HG02610 (cell line): ENCODE data around the gene ZNF813.

Experiments
- ATAC-seq: cut with Tn5 transposase; IDR thresholded peaks from one replicate; pipeline ENCODE4 v1.9.1; 2021; ENCODE audit warnings: mild to moderate bottlenecking, moderate library complexity; ENCODE audit not compliant: unreplicated experiment

ZNF813 gene

DNA sequence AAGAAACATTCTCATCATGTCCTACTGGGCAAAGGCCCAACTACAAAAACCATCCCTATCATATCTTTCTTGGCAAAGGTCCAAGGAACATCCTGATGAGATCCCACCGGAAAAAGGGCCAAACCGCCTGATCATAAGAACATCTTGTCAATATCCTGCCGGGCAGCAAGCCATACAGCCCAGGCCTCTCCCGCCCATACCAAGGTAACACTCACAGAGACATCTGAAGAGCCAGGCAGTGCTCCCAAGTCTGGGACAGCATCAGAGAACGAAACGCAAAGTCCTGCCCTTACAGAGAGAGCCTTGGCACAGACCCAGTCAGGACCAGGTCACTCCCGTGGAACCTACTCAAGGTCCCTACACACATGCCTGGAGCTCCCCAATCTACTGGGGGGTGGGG is 51.9 kb downstream of the ZNF813 start:
- ATAC-seq: no peak

DNA sequence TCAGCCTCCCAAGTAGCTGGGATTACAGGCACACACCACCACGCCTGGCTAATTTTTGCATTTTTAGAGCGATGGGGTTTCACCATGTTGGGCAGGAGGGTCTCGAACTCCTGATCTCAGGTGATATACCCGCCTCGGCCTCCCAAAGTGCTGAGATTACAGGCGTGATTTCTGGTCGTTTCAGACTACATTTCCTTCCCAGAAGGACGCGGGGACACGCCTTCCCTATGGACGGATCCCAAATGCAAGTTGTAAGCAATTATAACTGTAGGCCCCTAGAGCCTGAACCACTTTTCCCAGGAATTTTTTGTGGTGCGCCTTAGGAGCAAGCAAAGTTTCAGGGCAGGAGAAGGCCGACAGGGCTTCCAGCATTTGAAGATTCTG is 52.6 kb downstream of the ZNF813 start:
- no peak for ATAC-seq

DNA sequence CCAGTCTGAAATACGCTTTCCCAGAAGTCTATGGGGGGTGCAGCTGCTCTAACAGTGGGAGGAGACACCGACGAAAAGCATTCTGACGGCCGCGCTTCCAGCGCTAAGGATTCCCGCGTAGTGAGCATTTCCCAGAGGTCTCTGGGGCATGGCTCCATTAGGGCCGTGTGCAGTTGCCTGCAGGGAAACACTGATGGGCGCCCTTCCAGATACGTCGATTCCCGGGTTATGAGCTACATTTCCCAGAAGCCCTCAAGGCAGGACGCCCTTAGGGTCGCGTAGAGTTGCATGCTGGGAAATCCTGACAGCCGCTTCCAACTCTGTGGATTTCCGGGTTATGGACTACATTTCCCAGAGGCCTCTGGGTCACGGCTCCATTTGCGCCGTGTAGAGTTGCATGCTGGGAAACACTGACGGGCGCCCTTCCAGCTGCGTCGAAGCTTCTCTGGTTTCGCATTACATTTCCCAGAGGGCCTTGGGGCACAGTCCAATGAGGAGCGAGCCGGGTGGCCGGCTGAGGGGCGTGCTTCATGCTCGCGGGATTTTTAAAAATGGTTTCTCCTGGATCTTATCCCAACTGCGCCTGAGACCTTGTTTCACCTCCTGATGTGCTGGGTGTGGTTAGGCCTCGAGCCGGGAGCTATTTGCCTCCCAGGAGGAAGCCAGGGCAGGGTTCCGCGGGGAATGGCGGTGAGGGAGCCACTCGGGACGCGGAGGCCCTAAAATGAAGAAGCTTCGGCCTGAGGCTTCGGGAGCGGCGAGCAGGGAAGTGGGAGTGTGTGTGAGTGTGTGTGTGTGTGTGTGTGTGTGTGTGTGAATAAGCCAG is 53.2 kb downstream of the ZNF813 start:
- ATAC-seq: peak; percentile 96

DNA sequence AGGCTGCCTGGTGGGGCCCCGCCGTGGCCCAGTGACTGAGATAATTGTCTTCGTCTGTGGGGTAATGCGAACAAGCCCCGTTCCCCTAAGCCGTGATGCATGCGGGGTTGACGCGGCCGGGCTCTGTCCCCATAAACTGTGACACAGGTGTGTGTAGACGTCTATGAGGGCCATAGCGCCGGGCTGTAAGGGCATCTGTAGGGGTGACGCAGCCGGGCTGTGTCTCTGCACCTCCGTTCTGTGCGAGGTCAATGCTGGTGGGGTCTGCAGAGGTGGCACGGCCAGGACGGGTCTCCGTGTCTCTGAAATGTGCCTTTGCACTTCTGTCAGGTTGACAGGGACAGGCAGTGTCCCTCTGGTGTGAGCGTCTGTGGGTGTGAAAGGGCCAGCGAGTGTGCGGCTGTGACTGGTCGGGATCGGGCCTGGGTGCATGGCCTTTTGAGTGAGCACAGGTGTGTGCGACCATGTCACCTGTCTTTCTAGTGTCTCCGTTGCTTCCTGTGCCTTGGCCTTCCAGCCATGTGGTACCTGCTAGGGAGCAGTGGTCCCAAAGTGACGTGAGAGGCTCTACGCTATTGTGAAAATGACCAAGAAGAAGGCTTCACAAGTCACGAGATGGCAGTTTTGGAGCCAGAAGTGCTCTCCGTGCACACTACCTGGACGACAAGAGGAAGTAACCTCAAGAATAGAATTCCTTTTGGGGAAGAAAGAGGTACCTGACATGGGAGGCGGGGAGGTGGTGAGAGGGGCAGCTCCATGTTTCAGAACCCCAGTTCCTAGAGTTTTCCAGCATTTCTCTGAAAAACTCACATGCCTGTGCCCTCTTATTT is 54.1 kb downstream of the ZNF813 start:
- ATAC-seq: no peak

DNA sequence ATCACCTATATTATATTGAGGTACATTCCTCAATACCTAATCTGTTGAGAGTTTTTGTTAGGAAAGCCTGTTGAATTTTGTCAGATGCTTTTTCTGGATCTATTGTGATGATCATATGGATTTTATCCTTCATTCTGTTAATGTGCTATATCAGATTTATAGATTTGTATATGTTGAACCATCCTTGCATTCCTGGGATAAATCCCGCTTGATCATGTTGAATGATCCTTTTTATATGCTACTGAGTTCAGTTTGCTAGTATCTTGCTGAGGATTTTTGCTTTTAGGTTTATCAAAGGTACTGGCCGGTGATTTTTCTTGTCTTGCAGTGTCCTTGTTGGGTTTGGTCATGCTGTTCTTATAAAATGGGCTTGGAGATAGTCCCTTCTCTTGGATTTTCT is 58.4 kb downstream of the ZNF813 start:
- no peak for ATAC-seq

DNA sequence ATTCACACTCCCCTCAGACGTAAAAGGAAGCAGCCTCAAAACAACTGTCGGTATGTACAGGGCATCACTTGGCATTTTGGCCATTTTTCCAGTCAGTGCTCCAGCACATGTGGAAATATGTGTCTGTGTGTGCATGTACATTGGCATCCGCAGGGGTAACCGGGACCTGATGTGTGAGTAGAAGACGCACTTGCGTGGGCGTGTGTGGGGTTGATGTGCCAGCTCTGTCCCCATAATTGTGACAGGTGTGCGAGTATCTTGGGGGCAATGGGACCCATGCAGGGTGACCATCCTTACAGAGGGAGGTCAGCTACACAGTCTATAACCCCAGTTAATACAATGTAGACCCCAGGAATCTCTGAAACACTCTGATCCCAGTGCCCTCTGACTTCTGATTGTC is 63.1 kb downstream of the ZNF813 start:
- no peak for ATAC-seq

DNA sequence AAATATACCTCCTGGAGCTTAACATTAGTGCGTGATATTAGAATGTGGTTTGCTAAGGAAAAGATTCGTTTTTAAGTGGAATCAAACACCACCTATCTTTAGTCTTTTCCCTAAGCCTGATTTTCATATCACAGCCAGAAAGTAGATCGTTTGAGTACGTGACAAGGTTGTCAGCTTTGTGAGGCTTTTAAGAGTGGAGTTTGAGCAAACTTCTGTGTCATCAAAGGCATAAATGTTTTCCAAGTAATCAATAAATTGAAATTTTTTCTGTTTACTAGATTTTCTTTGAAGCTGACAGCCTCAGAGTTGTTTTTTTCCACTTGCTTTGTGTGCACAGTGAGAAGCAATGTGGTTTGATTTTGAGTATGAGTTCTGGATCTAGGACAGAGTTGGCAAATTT is 63.9 kb downstream of the ZNF813 start:
- no peak for ATAC-seq

DNA sequence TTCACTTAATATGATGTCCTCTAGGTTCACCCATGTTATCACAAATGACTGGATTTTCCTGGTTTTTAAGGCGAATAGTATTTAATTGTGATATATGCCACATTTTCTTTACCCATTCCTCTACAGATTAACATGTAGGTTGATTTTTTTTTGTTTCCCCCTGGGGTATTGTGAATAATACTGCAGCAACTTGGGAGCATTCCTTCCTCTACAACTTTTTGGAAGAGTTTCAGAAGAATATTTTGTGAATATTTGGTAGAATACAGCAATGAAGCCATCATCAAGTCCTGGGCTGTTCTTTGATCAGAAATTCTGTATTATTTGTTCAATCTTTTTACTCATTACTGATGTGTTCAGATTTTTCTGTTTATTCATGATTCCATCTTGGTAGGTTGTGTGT is 64.8 kb downstream of the ZNF813 start:
- ATAC-seq: no peak

DNA sequence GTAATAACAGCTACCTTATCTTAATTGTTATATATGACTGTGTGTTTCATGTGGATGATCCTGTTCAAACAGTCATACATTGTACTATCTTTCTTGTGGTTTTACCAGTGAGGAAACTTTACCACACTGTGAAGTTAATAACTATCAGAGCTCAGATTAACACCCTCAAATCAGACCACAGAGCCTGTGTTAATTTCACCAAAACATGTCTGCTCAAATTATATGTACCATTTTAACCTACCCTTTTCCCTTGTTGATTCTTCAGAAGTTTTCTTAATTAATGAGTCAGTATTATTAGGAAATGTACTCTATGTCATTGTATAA is 68.7 kb downstream of the ZNF813 start:
- ATAC-seq: no peak

DNA sequence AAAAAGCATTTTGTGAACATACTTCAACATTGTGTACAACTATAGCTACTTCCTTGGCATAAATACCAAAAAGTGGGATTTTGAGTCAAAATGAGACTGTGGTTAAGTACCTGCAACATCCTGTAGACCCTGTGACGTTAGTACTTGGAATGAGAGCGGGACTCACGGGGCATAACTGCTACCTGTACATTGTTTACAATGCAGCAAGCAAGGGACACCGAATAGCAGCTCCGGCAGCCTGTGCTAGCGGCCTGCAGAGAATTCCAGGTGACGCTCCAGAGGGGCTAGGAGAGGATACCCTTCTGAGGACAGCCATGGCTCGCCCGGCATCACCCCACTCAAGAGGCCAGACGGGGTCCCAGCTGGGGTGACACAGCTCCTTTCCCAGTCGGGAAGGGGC is 69.6 kb downstream of the ZNF813 start:
- no peak for ATAC-seq

DNA sequence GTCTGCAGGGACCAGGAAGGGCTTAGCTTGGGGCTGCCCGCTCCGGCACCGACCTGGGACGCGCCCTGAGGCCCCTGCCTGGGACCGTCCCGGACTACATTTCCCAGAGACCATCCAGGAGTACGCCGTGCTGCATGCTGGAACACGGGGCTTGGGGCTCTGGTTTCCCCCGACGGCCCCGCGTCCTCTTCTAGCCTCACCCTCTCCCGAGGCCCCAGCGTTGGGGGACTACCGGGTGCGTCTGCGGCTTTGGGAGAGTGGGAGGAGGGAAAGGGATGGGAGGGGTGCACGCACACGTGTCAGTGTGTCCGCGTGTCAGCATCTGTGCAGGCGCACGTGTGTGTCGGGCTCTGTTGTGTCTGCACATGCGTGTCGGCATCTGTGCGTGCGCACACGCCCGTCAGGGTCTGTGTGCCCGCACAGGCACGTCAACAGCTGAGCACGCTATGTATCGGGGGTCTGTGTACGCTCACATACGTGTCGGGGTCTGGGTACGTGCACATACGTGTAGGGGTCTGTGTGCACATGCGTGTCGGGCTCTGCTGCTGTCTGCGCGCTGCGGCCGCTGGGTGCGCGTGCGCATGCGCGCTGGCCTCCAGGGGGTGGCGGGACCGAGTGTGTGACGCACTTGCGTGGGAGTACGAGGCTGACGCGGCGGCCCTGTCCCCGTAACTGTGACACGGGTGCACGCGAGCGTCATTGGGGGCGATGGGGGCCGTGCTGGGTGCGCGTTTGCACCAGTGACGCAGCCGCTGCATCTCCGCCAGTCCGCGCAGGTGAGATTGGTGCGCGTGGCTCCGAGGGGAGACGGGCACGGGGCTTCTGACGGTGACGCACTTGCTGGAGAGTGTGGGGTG is 70.2 kb downstream of the ZNF813 start, which contains the start of gene ZNF331:
Gene ZNF331 (plus strand): TSS at position 625 of the 857 bp plus-strand sequence. CDS start 31,232 bp downstream, outside the sequence.
- peak; percentile 59 for ATAC-seq

DNA sequence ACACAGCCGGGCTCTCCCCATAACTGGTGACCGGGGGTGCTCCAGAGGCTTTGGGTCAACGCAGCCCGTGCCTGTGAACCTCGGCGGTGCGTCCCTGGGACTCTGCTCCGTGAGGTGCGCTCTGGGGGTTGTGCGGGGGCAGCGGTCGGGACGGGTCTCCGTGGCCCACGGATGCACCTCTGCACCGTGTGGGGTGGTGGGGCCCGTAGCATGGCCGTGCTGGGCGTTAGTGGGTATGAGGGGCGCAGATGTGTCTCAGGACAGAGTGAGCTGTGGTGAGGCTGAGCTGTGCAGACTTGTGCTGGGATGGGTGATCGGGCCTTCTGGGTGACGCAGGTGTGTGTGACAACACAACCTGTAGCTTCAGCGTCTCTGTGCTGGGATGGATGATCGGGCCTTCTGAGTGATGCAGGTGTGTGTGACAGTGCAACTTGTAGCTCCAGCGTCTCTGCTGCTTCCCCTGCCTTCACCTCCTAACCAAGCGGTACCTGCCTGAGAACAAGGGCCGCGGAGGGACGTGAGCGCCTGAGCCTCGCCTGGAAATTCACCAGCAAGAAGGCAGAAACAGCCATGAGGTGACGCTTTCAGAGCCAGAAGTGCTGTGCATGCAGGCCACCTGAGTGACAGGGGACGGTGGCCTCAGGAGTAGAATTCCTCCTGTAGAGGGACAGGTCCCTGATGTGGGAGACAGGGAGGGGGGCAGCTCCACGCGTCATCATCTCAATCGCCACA is 71.0 kb downstream of the ZNF813 start:
- no peak for ATAC-seq

DNA sequence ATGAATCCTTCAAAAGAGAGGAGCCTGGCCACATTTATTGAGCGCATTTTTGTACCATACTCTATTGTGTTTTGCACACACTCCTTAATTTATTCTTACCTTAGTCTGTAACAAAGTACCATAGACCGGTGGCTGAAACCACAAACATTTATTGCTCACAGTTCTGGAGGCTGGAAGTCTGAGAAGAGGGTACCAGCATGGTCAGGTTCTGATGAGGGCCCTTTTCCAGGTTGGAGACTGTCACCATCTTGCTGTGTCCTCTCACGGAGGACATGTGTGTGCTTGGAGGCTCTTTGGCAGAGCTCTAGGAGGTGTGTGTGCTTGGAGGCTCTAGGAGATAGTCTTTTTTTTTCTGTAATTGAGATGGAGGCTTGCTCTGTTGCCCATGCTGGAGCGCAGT is 72.6 kb downstream of the ZNF813 start:
- ATAC-seq: no peak

DNA sequence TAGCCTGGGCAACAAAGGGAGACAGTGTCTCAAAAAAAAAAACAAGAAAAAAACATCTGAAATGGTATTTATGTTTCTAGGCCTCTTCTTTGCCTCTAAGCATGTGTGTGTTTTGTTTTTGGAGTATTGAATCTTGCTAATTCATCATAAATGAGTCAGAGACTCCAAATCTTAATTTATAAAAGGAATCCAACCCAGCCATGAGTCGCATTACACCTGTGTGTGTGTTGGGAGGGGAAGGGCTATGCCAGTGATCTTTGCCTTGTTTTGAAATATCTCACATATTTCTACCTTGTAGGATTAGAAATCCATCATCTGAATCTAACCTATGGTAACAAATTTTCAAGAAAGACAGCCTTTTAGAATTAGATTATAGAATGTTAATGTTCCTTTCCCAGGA is 74.4 kb downstream of the ZNF813 start:
- ATAC-seq: no peak

DNA sequence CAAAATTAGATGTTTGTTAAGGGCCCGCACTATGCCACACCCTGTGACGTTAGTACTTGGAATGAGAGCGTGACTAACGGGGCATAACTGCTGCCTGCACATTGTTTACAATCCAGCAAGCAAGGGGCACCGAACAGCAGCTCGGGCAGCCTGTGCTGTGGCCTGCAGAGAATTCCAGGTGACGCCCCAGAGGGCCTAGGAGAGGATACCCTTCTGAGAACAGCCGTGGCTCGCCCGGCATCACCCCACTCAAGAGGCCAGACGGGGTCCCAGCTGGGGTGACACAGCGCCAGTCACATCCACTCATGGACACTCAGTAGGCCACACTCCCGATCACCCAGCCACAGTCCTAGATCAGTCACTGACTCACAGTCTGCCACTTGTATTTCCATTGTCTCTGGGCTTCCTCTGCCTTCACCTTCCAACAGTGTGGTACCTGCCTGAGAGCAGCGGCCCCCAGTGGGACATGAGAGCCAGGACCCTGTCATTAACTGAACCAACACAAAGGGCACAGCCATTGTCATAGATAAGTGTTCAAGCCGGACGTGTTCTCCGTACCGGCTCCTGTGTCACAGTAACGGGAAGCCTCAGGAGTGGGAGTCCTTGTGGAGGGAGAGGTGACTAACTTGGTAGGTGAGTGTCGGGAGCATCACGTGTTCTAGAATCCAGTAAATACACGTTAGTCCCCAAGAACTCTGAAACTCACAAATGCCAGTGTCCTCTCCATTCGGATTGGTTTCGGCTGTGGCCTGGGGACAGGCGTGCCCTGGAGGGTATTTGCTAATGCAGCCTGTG is 77.9 kb downstream of the ZNF813 start:
- ATAC-seq: no peak
